NCI-H2107 treated with DMSO at 0.1 percent for 48 hours (cell line): ENCODE data around the gene C9orf78.

Experiments used
- DNase-seq: peaks from one replicate; lab custom pipeline; 2025; ENCODE audit not compliant: unreplicated experiment; lab: John Stamatoyannopoulos, UW

Gene C9orf78

DNA sequence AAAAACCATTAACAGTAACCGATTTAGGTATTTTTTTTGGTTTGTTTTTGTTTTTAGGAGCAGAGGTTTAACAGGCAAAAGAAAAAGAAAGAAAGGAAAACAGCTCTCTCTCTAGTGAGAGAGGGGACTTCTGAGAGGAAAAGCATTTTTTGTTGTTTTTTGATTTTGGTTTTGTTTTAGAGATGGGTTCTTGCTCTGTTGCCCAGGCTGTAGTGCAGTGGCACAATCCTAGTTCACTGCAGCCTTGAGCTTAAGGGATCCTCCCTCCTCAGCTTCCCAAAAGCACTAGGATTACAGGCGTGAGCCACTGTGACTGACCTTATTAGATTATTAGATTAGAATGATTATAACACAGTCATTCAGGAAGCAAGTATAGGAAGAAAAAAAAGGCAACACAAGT is 10.3 kb upstream of the C9orf78 start:
- no peak for DNase-seq

DNA sequence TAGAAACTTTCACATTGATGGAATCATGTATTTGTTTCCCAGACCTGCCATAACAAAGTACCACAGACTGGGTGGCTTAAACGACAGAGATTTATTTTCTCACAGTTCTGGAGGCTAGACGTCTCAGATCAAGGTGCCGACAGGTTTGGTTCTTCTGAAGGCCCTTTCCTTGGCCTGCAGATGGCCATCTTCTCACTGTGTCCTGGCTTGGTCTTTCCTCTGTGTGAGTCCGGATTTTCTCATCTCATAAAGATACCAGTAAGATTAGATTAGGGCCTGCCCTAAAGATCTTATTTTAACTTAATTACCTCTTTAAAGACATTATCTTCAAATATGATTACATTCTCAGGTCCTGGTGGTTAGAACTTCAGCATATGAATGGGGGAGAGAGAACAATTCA is 6.0 kb upstream of the C9orf78 start:
- no peak for DNase-seq

DNA sequence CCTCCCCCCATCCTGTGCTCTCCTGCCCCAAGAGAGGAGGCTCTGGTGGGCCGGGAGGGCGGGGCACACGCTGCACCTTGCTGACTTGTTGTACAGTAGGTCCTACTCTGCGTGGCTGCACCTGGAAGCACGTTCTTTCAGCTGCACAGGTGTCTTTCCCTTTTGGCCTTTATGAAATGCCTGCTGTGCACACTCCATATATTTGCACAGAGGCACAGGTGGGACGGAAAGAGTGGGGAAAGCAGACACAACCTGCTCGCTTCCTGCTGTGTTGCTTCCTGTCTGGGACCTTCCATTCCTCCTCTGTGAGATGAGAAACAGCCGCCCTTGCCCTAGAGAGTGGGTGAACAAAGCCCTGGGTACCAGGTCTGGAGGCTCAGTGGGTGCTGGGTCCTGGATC is 5.0 kb upstream of the C9orf78 start:
- DNase-seq: peak; percentile 82

DNA sequence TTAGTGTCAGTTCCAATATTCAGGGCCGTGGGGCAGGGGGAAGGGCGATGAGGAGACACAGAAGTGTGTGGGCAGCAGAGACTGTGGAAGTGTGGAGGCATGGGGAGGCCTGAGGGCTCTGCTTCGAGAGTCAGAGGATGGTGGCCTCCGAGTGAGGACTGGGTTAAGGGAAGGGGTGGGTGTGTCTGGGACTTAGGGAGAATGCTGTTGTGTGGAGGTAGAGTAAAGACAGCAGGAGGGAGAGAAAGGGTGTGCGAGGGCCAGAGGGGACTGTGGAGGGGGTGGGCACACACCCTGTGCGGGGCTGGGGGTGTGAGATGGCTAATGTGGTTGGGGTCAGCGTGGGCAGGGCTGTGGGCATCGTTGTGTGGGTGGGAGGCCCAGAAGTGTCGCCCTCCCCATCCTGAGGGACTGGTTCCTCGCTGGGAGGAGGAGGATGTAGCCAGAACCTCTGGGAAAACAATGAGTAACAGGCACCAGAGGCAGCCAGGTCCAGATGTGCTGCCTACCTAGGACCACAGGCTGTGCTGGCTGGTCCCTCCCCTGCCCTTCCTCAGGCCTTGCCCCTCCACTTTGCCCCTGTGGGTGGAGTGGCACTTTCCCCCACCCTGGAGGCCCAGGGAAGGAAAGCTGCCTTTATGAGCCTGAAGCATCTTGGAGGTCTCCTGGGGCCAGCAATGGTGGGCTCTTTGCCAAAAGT is 4.4 kb upstream of the C9orf78 start:
- DNase-seq: no peak

DNA sequence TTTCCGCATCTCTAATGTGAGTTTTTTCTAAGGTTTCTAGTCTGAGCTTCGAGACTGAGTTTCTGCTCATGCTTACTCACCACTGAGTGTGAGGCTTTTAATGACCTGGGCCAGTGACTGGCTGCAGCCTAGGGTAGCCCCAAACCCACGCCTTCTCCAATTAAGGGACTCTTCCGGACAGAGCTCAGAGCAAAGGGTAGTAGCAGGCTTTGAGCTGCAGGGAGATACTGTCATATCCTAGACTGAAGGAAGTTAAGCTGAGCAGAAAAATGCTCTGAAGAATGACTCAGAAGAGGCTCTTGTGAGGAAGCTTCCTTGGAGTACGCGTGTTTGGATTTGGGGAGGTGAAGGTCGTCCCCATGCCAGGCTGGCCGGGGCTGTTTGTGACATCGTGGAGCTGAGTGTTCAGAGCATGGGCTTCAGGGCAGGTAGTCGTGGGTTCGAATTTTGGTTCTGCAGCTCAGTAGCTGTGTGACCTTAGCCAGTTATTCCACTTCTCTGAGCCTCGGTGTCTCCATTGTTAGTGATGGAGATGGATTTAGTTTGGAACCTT is 3.7 kb upstream of the C9orf78 start:
- no peak for DNase-seq

DNA sequence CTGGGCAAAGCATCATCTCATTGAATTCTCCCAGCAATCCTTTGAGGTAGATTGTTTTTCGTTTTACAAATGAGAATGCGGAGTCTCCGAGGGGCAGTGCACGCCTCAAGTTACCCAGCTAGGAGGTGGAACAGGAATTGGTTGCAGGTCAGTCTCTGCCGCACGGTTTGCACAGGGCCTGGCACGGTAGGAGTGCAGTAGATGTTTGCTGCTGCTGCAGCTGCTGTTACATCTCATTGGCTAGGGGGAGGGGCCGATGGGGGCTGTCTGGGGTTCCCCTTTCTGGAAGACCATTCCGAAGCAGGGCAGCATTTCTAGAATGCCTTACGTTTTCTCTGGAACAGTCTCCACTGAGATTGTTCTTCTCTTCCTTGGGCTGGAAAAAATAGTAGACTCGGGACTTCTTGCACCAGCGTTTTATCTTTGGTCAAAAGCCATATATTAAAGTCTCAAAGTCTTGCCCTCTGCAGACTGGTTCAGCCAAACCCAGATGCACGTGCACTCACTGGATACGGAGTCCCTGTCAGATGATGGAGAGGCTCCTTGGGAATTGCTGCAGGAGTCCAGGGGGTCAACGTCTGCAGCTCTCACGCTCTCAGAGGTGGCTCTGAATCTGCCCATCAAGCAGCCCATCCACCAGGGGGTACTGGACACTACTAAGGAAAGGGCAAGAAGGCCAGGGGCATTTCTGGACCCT is 1.4 kb upstream of the C9orf78 start:
- DNase-seq: no peak

DNA sequence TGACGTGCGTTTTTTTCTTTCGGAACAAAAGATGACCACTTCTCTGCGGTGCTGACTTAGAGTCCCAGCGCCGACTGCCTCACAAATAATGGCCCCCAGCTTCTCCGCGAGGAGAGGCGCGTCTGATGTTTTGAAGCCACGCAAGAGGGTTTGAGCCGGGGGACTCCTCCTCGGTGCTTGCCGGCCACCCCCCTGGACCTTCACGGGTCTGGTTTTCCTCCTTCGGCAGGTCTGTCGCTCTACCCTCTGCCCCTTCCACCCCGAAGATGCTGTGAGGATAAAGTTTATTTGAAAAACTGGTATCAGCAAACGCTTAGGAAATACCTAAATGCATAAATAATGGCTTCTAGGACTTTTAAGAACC is 767 bp upstream of the C9orf78 start:
- DNase-seq: no peak

DNA sequence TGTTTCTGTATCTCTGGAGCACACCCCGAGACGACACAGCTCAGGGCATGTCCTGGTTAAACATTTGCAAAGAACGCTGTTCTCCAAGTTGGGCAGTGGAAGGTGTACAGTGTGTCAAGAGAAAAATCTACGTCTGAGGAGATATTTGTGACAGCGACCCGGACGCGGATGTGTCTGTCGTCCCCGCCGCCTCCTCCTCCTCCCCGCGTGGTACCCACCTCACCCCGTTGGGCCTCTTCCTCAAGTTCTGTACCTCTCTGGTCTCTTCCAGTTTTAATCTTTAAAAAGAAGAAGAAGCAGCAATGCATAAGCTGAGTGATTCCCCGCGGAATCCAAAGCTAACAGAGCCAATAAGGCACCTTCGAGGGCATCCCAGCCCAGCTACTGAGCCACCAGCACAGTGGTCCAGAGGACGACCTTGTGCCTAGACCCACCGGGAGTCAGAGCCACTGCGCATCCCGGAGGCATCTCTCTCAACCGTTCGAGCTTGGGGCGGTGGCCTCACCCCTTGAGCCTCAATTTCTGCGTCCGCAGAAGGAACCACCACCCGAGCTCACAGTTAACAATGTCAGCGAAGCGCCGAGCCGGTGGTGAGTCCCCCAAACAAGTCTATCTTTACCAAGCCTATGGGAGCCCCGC is 467 bp downstream of the C9orf78 start:
- no peak for DNase-seq

DNA sequence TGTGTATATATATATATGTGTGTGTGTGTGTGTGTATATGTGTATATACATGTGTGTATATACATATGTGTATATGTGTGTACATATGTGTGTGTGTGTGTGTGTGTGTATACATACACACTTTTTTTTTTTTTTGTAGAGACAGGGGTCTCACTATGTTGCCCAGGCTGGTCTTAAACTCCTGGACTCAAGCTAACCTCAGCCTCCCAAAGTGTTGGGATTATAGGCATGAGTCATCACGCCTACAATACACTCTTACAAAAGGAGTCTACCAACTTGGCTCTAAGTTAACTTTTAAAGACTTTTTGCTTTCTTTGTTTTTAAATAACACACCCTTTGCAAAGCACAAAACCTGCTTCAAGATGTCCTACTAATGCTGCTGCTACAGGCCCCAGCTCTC is 2.1 kb downstream of the C9orf78 start:
- DNase-seq: no peak

DNA sequence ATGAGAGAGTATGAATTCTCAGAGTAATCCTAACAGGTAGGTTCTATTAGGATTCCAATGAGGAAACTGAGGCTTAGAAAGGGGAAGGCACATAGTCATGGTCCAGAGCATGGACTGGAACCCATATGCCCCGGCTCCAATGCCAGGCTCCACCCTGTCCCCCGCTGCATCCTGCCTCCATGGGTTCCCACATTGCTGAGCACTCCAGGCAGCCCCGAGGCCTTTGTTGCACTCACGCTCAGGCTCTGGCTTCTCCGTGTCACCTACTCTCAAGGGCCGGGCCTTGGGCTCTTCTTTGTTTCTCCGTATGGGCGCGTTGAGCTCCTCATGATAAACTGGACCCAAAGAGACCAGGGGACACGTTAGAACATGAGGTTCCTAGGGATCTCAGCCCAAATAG is 6.1 kb downstream of the C9orf78 start:
- no peak for DNase-seq

DNA sequence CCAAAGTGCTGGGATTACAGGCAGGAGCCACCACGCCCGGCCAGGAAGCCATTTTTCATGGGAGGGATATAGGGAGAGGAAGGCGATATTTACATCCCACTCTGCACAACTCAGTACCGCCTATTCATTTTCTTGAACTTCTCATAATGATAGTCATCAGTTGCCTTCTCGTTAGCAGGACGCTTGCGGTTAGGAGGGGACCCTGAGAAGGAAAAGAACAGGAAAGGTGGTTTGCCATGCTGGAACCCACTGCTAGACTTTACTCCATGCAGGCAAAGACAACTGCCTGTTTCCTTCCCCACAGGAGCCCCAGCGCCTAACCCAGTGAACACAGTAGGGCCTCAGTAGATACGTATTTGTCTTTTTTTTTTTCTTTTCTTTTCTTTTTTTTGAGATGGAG is 7.0 kb downstream of the C9orf78 start:
- no peak for DNase-seq

DNA sequence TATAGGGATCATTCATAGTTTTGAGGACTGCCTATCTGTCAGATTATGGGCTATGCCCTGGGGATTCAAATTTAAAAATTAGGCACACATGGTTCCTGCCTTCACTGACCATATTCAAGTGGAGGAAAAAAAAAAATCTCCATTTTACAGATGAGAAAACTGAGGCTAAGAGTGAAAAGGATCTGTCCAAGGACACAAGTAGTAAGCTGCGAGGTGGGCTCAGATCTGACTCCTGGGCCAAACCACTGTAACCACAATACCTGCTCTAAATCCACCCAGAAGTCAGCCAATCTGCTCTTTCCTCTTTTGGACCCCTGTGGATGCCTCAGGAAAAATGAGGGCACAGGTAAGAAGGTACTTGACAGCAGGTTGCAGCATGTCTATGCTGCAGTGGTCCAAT is 8.3 kb downstream of the C9orf78 start:
- no peak for DNase-seq

DNA sequence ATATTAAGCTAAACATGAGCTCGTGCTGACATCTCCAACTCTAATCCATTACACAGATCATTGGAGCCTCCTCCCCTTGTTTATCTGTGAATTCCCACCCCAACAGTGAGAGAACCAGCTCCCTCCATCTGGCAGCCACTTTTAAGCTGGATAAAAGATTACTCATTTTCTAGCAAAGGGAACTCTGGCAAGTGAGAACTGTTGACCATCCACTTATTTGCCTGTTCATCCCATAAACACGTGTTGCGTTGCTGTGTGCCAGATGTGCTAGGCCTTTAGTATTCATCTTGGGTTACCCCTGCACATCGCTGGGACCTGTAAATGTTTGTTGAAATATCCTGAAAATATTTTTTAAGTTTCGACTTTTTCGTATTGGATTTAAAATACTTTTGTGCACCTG is 8.7 kb downstream of the C9orf78 start:
- DNase-seq: no peak

DNA sequence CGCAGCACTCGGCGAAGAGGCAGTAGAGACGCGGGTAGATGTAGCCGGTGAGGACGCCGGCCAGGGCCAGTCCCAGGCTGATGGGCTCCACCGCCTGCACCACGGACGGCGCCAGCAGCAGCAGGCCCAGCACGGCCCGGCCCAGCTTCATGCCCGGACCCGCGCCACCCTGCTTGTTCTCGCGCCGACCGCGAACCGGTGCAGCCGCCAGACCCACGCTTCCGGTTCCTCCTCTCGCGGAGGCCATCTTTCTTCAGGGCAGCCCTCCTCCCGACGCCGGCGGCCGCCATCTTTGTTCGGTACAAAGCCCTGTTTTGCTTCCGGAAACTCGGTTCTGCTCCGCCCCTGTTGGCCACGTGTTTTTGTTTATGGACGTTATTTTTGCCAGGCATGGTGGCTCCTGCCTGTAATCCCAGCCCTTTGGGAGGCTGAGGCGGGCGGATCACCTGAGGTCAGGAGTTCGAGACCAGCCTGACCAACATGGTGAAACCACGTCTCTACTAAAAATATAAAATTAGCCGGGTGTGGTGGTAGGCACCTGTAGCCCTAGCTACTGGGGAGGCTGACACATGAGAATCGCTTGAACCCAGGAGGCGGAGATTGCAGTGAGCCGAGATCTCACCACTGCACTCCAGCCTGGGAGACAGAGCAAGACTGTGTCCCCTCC is 11.0 kb downstream of the C9orf78 start, which contains the start of gene TOR1A:
TSS of gene TOR1A (minus strand) at position 202 of the 667 bp plus-strand sequence. CDS start at position 151, 51 bp downstream.
- peak; percentile 93 for DNase-seq

DNA sequence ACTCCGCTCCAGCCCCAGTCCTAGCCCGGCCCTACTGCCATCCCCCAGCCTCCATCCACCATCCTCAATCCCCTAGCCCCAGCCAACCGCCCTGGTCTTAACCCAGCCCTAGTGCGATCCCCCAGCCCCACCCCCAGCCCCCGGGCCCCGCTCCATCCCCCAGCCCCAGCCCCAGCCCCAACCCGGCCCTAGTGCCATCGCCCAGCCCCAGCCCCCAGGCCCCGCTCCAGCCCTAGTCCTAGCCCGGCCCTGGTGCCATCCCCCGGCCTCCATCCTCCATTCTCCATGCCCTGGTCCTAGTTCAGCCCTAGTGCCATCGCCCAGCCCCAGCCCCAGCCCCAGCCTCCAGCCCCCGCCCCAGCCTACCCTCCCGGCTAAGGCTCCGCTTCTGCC is 11.5 kb downstream of the C9orf78 start:
- DNase-seq: no peak

DNA sequence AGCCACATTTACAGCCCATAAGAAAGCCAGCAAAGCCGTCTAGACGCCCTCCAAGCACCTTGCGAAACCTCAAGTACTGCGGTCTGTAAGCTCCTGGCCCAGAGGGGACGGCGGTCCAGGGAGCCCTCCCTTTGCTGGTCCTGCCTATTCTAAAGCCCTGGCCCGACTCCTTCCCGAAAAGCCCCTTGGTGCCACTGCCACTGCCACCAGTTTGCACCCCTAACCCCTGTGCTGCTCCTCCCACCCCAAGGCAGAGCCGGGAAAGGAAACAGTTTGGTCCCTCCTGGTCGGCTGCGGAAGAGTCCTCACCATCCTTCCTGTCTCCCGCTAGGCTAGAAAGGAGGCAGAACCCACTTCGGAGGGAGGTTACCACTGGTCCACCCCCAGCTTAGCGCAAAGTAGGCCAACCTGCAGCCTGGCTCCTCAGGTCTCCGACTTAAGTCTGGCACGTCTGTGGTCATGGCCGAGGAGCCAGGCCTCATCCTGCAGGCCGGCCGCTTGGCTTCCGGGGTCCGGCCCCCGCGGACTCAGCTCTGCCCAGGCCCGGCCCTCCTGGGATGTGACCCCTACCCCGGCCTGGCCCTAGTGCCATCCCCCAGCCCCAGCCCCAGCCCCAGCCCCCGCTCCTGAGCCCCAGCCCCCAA is 12.1 kb downstream of the C9orf78 start:
- DNase-seq: no peak

DNA sequence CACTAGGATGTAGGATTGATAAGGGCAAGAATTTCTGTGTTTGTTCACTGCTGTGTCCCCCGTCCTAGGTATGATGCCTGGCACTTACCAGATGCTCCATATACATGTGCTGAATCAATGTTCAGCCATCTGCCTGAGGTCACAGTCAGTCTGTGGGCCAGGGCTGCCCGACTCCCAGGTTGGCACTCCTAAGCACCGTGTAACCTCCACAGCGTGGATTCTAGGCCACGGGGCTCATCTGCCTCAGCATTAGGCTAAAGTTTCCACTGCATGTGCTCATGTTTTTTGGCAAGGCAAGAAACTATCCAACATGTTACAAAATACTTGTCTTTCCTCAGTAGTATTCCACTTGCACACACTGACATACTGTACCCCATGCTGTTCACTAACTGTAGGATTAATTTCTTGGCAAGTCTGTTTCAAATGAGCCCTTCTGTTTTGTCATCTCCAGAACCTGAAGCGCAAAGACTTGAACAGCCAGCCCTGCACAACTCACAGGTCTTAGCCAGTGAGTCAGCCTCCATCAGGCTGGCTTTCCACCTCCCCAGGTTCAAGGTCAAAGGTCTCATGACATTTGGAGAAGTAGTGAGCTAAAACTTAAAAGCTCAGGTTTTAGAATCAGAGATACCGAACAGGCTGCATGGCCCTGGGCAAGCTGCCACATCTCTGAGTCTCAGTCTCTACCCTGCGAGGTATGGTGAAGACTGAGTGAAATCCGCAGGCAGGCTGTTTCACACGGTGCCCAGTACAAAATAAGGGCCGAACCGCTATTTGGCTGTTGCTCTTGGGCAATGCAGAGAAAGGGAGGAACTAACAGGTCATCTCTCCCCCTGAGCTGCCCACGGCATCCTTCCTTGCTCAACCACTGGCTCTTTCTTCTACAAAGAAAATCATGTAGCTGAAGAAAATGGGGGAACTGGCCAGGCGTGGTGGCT is 18.3 kb downstream of the C9orf78 start:
- DNase-seq: no peak

DNA sequence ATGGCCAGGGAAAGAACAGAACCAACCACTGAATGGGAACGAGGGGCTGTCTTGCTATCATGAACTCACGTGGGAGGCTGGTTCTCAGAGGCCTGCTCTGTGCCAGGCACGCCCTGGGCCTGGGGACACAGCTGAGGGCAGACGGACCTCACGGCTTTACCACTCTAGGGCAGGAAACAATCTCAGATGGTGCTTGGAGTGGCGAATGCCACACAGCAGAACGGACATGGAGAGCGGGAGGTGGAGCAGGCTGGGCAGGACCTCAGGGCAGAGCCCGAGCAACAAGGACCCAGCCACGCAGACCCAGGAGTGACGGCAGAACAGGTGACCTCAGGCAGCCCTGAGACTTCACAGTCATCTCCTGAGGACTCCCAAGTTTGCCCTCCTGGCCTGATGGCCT is 19.8 kb downstream of the C9orf78 start:
- no peak for DNase-seq

DNA sequence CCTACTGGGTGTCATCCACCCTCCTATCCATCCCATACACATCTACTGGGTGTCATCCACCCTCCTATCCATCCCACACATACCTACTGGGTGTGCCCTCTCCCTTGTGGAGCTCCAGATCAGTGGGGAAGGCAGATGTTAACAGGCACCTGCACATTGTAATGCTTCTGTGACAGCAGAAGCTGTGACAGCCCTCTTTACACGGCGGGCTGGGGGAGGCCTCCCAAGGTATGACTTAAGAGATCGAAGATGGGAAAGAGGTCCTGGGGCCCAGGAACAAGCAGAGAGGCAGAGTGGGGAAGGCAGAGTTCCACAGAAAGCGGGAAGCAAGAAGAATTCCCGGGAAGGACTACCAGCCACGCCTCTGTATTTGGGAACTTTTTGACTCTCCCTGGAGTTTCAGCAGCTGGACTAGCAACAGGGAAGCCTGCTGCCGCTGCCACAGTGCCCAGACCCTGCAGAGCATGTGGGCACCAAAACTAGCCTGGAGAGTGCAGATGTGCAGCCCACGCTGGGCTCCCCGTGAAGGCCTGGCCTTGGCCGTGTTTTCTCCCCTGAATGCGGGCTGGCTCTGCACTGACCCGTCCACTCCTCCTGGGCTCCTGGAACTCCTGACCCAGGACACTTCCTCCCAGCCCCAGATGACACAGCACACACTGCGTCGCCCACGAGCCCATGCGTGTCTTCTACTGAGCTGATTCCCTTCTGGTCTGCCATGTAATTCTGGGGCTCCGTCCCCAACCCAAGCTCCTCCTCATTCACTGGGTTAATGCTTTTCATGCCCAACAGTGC is 20.4 kb downstream of the C9orf78 start:
- no peak for DNase-seq
